GM12878 (cell line): ENCODE measurements around the gene NUFIP1.

Experiments used
- BRCA1 ChIP-seq: IDR thresholded peaks from 2 replicates; pipeline ENCODE4 v1.6.1; 2011; ENCODE audit warnings: low read depth, low read length, improper control_type of control experiment
- CTCF ChIP-seq, 3 experiments: IDR thresholded peaks in 2 of 3; conservative IDR thresholded peaks in 1 of 3; 2 replicates each; pipeline ENCODE4 v1.5.1; 2011; ENCODE audit warnings: low read depth in 3 of 3, low read length in 3 of 3, mild to moderate bottlenecking in 3 of 3, control low read depth in 2 of 3, moderate library complexity in 2 of 3, inconsistent platforms in 1 of 3, mixed read lengths in 1 of 3; ENCODE audit not compliant: control insufficient read depth in 2 of 3, insufficient read depth in 1 of 3; ENCODE audit errors: extremely low read depth in 1 of 3
- FOXM1 ChIP-seq: IDR thresholded peaks from 2 replicates; pipeline ENCODE4 v1.6.1; 2012; ENCODE audit warnings: low read depth, mild to moderate bottlenecking, inconsistent platforms, low read length, moderate library complexity
- POLR2A ChIP-seq: IDR thresholded peaks from 2 replicates; pipeline ENCODE4 v1.6.1; 2011; ENCODE audit warnings: low read depth, mild to moderate bottlenecking, low read length
- POLR2AphosphoS2 ChIP-seq: IDR thresholded peaks from 2 replicates; pipeline ENCODE4 v1.6.1; 2011; ENCODE audit warnings: low read depth, mild to moderate bottlenecking, low read length, improper control_type of control experiment, moderate library complexity
- POLR2AphosphoS5 ChIP-seq: IDR thresholded peaks from 2 replicates; pipeline ENCODE4 v1.6.1; 2011; ENCODE audit warnings: mild to moderate bottlenecking, low read length, inconsistent platforms
- SMC3 ChIP-seq: IDR thresholded peaks from 2 replicates; pipeline ENCODE4 v1.6.1; 2011; ENCODE audit warnings: low read length, improper control_type of control experiment, borderline replicate concordance
- TBL1XR1 ChIP-seq: IDR thresholded peaks from 2 replicates; pipeline ENCODE4 v1.6.1; 2012; ENCODE audit warnings: low read depth, low read length, improper control_type of control experiment
- TF ChIP-seq, protein P1 (sequence below): IDR thresholded peaks from 2 replicates; pipeline ENCODE4 v1.6.1; 2012; ENCODE audit warnings: low read depth, low read length, improper control_type of control experiment

DNA sequence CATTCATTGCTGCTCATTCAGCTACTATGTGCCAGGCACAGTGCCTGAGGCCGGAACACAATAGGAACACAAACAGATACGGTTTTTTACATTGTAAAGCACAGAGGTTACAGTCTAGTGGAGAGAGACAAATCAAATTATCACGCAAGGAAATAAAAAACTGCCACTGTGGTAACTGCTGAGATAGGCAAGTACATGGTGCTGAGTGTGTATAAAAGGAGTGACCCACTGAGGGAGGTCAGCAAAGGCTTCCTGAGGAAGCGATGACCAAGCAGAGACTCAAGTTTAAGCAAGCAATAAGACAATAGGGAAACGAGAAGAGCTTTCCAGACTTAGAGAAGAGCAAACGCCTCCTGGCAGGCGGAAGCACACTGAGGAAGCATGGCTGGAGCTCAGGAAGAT, 56.4 kb downstream of the NUFIP1 start:
- TF ChIP-seq TBL1XR1 (no peak), POLR2A (no peak), CTCF (IDR thresholded peaks at IDR 0.05 in 2 of 3, conservative IDR thresholded peaks at IDR 0.05 in 1 of 3; ENCODE audit: control insufficient read depth in 2 of 3, extremely low read depth in 1 of 3, insufficient read depth in 1 of 3, low read depth in 3 of 3, low read length in 3 of 3) (no peak), FOXM1 (no peak), SMC3 (no peak), BRCA1 (no peak), POLR2AphosphoS5 (no peak), POLR2AphosphoS2 (no peak)
- TF ChIP-seq, protein P1, sequence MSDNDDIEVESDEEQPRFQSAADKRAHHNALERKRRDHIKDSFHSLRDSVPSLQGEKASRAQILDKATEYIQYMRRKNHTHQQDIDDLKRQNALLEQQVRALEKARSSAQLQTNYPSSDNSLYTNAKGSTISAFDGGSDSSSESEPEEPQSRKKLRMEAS, result no peak
